ENCODE measurements around the gene SALL4.
"Not testable (repeated sequence)": the region's sequence is repeated elsewhere in the genome, so short reads cannot be mapped to it uniquely, and the experiment has no call there.

The SALL4 gene

GRCh38 chr20:51801122-51801822, 1.0 kb downstream of the SALL4 start:
- DNase-seq: no peak

GRCh38 chr20:51800872-51801121, 1.5 kb downstream of the SALL4 start:
- DNase-seq: no peak

GRCh38 chr20:51800060-51800871, 2.1 kb downstream of the SALL4 start:
- peak in 3 of 4 experiments; percentile 11 to 24 (median 20) for DNase-seq

GRCh38 chr20:51799401-51799860, 2.9 kb downstream of the SALL4 start:
- DNase-seq: no peak

- DNase-seq: no peak
These were observed 4.8 kb downstream of the SALL4 start for GRCh38 chr20:51797357-51798025.

GRCh38 chr20:51796340-51796739, 6.0 kb downstream of the SALL4 start:
- no peak for DNase-seq

- no peak for DNase-seq
These were observed 9.4 kb downstream of the SALL4 start for GRCh38 chr20:51792960-51793359.

GRCh38 chr20:51791626-51792025, 10.7 kb downstream of the SALL4 start:
- DNase-seq: no peak

- no peak for DNase-seq
These were observed 12.1 kb downstream of the SALL4 start for GRCh38 chr20:51790256-51790655.

GRCh38 chr20:51789434-51789833, 12.9 kb downstream of the SALL4 start:
- no peak for DNase-seq

GRCh38 chr20:51788822-51789221, 13.5 kb downstream of the SALL4 start:
- no peak for DNase-seq

GRCh38 chr20:51784299-51784698, 18.0 kb downstream of the SALL4 start:
- DNase-seq: no peak

- not testable (repeated sequence) for DNase-seq
These were observed 24.0 kb downstream of the SALL4 start for GRCh38 chr20:51778229-51778759.

- DNase-seq: no peak
These were observed 27.1 kb downstream of the SALL4 start for GRCh38 chr20:51775241-51775640.

- no peak for DNase-seq
These were observed 30.1 kb downstream of the SALL4 start for GRCh38 chr20:51772236-51772635.

- no peak for DNase-seq
These were observed 32.2 kb downstream of the SALL4 start for GRCh38 chr20:51769976-51770615.

GRCh38 chr20:51768759-51769517, 33.4 kb downstream of the SALL4 start:
- no peak for DNase-seq

- no peak for DNase-seq
These were observed 34.2 kb downstream of the SALL4 start, which contains the start of gene ATP9A for GRCh38 chr20:51767867-51768758. Gene ATP9A (minus strand): TSS chr20:51768390. CDS start chr20:51768369, 21 bp downstream.

- no peak for DNase-seq
These were observed 35.1 kb downstream of the SALL4 start for GRCh38 chr20:51766994-51767866.

GRCh38 chr20:51765381-51765780, 36.9 kb downstream of the SALL4 start:
- not testable (repeated sequence) for DNase-seq

Data from activated CD4-positive, CD25-positive, alpha-beta regulatory T cell (primary cell).